Keratinocyte (primary cell): ENCODE measurements around the gene SLC26A9. TPM values are rescaled to one million over a fixed set of nuclear protein-coding genes. Genes with fewer than 3 reads are reported as not detected.

Experiments used
- DNase-seq: peaks from one replicate; pipeline ENCODE4 v3.0.0-alpha.2; 2011; ENCODE audit warnings: low read depth, missing footprints, low spot score
- FAIRE-seq: peaks from 2 replicates; lab custom pipeline; 2011; peaks lifted over from hg19 to GRCh38; lab: Jason Lieb, UNC
- H2AFZ ChIP-seq: 2 replicates; pipeline ENCODE4 v1.6.0; 2012; ENCODE audit warnings: low read length, control low read depth, inconsistent platforms; ENCODE audit not compliant: control insufficient read depth
- H3K27ac ChIP-seq: 2 replicates; pipeline ENCODE4 v1.5.1; 2011; ENCODE audit warnings: low read length; ENCODE audit not compliant: control insufficient read depth, insufficient read depth
- H3K27me3 ChIP-seq: 3 replicates; pipeline ENCODE4 v1.6.0; 2011; ENCODE audit warnings: low read length; ENCODE audit not compliant: control insufficient read depth, insufficient read depth; ENCODE audit errors: extremely low read depth
- H3K36me3 ChIP-seq, 2 experiments: 2 replicates in 1 of 2; 3 replicates in 1 of 2; pipeline ENCODE4 v1.5.1; 2011; ENCODE audit warnings: low read length in 2 of 2, mild to moderate bottlenecking in 1 of 2; ENCODE audit not compliant: control insufficient read depth in 2 of 2, insufficient read depth in 2 of 2; ENCODE audit errors: extremely low read depth in 1 of 2
- H3K4me1 ChIP-seq: 3 replicates; pipeline ENCODE4 v1.5.1; 2011; ENCODE audit warnings: low read length; ENCODE audit not compliant: control insufficient read depth, insufficient read depth; ENCODE audit errors: extremely low read depth
- H3K4me2 ChIP-seq: 3 replicates; pipeline ENCODE4 v1.6.0; 2011; ENCODE audit warnings: low read depth, low read length; ENCODE audit not compliant: control insufficient read depth, insufficient read depth; ENCODE audit errors: extremely low read depth
- H3K4me3 ChIP-seq, 3 experiments: fragments of 200-600 bp in 1 of 3; sonication (generic) in 1 of 3; 2 replicates in 2 of 3; 3 replicates in 1 of 3; pipeline ENCODE4 v1.5.1; 2011 to 2016; ENCODE audit warnings: low read length in 3 of 3, mild to moderate bottlenecking in 3 of 3, control low read depth in 2 of 3, inconsistent platforms in 1 of 3, low read depth in 1 of 3, mixed read lengths in 1 of 3, mixed run types in 1 of 3, moderate library complexity in 1 of 3; ENCODE audit not compliant: control insufficient read depth in 2 of 3, insufficient read depth in 2 of 3; ENCODE audit errors: extremely low read depth in 1 of 3
- H3K79me2 ChIP-seq: 2 replicates; pipeline ENCODE4 v1.6.0; 2012; ENCODE audit warnings: low read length; ENCODE audit not compliant: control insufficient read depth, insufficient read depth
- H3K9ac ChIP-seq: 3 replicates; pipeline ENCODE4 v1.6.0; 2011; ENCODE audit warnings: low read length; ENCODE audit not compliant: control insufficient read depth, insufficient read depth; ENCODE audit errors: extremely low read depth
- H3K9me1 ChIP-seq: 3 replicates; pipeline ENCODE4 v1.6.0; 2011; ENCODE audit warnings: low read length; ENCODE audit not compliant: control insufficient read depth, insufficient read depth; ENCODE audit errors: extremely low read depth
- H3K9me3 ChIP-seq: 2 replicates; pipeline ENCODE4 v1.5.1; 2012; ENCODE audit warnings: low read depth, low read length; ENCODE audit not compliant: control insufficient read depth
- H4K20me1 ChIP-seq: 3 replicates; pipeline ENCODE4 v1.6.0; 2011; ENCODE audit warnings: low read length; ENCODE audit not compliant: control insufficient read depth, insufficient read depth; ENCODE audit errors: extremely low read depth
- EZH2 ChIP-seq: IDR thresholded peaks from one replicate; pipeline ENCODE4 v1.6.1; 2012; ENCODE audit warnings: inconsistent platforms, mild to moderate bottlenecking, low read length, moderate library complexity
- dilution Hi-C: fragments of 300-500 bp; cut with MboI; formaldehyde crosslinking; loops from one replicate; pipeline ENCODE4 v1.7.0; 2020; ENCODE audit warnings: low sequenced_read_pairs; ENCODE audit not compliant: extremely low pct_ligation_motif_present
- polyA plus RNA-seq, 5 experiments: library from polyadenylated mRNA; depleted of rRNA in 3 of 5; stranded (reverse) in 3 of 5; stranded (forward) in 1 of 5; unstranded in 1 of 5; fragments of >200 nt; gene quantifications; 1 replicate in 1 of 5; 2 replicates in 3 of 5; 3 replicates in 1 of 5; pipeline versions ENCODE4 v1.2.1 to v1.2.3, GENCODE V29; 2011 to 2012; ENCODE audit warnings: missing spikeins in 2 of 5, low read depth in 1 of 5, low replicate concordance in 1 of 5
- TF ChIP-seq, protein P1 (sequence below), 3 experiments: IDR thresholded peaks in 1 of 3; conservative IDR thresholded peaks in 1 of 3; optimal IDR thresholded peaks in 1 of 3; 2 replicates in 2 of 3; 3 replicates in 1 of 3; pipeline versions ENCODE3 to v1.5.1; 2011; ENCODE audit warnings: low read length in 3 of 3, mild to moderate bottlenecking in 3 of 3, moderate library complexity in 2 of 3, control low read depth in 1 of 3, inconsistent platforms in 1 of 3; ENCODE audit not compliant: insufficient read depth in 2 of 3; ENCODE audit errors: extremely low read depth in 1 of 3

The SLC26A9 gene
- polyA plus RNA-seq, 1 donor (not counting 4 experiments of a cell fraction or from before 2014, with no cell fraction given), result 0.03 TPM

DNA sequence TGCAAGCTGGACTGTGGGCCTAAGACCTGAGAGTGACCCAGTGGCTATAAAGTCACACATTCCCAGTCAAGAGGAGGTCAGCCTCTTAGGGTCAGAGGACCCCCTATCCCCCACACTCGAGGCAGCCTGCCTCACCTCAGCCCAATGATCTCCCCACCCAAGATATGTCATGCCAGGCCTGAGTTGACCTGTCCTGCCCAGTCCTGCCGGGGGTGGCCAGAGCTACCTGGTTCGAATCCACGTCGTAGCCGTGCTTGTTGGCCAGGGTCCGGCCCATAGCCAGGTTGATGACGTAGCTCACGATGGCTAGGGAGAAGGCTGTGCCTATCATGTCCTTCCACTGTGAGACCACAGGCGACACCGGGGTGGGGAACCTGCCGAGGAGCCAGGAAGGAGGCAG lies 15.6 kb downstream of the SLC26A9 start:
- DNase-seq, result no peak
- dilution Hi-C loops, result no loop called here
- no peak overlapping the region for H3K9ac ChIP-seq
- no peaks in the 10 kb centered on the region for H3K79me2 ChIP-seq
- H3K4me3 ChIP-seq, result no peak overlapping the region
- H4K20me1 ChIP-seq, result no peaks in the 10 kb centered on the region
- H3K27ac ChIP-seq, result no peak overlapping the region
- peaks cover 44% of the 10 kb centered on the region for H3K27me3 ChIP-seq
- no peaks in the 10 kb centered on the region for H3K36me3 ChIP-seq
- no peaks in the 10 kb centered on the region for H3K9me3 ChIP-seq
- no peaks in the 10 kb centered on the region for H3K4me1 ChIP-seq
- TF ChIP-seq EZH2, result no peak
- TF ChIP-seq, protein P1, sequence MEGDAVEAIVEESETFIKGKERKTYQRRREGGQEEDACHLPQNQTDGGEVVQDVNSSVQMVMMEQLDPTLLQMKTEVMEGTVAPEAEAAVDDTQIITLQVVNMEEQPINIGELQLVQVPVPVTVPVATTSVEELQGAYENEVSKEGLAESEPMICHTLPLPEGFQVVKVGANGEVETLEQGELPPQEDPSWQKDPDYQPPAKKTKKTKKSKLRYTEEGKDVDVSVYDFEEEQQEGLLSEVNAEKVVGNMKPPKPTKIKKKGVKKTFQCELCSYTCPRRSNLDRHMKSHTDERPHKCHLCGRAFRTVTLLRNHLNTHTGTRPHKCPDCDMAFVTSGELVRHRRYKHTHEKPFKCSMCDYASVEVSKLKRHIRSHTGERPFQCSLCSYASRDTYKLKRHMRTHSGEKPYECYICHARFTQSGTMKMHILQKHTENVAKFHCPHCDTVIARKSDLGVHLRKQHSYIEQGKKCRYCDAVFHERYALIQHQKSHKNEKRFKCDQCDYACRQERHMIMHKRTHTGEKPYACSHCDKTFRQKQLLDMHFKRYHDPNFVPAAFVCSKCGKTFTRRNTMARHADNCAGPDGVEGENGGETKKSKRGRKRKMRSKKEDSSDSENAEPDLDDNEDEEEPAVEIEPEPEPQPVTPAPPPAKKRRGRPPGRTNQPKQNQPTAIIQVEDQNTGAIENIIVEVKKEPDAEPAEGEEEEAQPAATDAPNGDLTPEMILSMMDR (optimal IDR thresholded peaks at IDR 0.05 in 1 of 3, IDR thresholded peaks at IDR 0.05 in 1 of 3, conservative IDR thresholded peaks at IDR 0.05 in 1 of 3; ENCODE audit: extremely low read depth in 1 of 3, insufficient read depth in 2 of 3, low read length in 3 of 3), result no peak
- H3K4me2 ChIP-seq, result no peak overlapping the region
- H2AFZ ChIP-seq, result no peak overlapping the region
- no peak for FAIRE-seq
- no peaks in the 10 kb centered on the region for H3K9me1 ChIP-seq

DNA sequence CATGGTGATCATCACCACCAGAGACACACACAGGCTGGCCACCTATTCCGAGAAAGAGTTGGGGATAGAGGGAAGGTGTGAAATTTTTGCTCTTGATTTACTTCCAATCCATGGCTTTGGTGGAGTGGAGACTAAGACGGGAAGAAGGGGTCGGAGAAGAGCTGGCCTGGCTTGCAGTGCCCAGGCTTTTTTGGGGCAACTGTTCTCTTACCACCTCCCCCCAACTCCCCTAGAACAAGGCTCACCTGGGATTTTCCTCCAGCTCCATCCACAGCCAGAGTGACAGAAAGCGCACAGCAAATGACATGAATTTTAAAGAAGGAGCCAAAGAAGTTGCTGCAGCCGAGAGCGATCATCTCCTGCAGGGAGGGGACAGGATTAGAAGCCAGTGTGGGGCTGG lies 16.0 kb downstream of the SLC26A9 start:
- no peaks in the 10 kb centered on the region for H4K20me1 ChIP-seq
- no peaks in the 10 kb centered on the region for H3K9me3 ChIP-seq
- H3K36me3 ChIP-seq, result no peaks in the 10 kb centered on the region
- H3K9ac ChIP-seq, result no peak overlapping the region
- H3K4me2 ChIP-seq, result no peak overlapping the region
- dilution Hi-C loops, result no loop called here
- H3K4me3 ChIP-seq, result no peak overlapping the region
- H3K9me1 ChIP-seq, result no peaks in the 10 kb centered on the region
- H2AFZ ChIP-seq, result no peak overlapping the region
- no peaks in the 10 kb centered on the region for H3K79me2 ChIP-seq
- DNase-seq (no peak), FAIRE-seq (no peak)
- H3K27ac ChIP-seq, result no peak overlapping the region
- H3K4me1 ChIP-seq, result no peaks in the 10 kb centered on the region
- no peak for TF ChIP-seq EZH2
- TF ChIP-seq, protein P1 (optimal IDR thresholded peaks at IDR 0.05 in 1 of 3, IDR thresholded peaks at IDR 0.05 in 1 of 3, conservative IDR thresholded peaks at IDR 0.05 in 1 of 3; ENCODE audit: extremely low read depth in 1 of 3, insufficient read depth in 2 of 3, low read length in 3 of 3), result no peak
- H3K27me3 ChIP-seq, result peaks cover 43% of the 10 kb centered on the region
